ENCODE measurements around the gene SYTL3.

DNA sequence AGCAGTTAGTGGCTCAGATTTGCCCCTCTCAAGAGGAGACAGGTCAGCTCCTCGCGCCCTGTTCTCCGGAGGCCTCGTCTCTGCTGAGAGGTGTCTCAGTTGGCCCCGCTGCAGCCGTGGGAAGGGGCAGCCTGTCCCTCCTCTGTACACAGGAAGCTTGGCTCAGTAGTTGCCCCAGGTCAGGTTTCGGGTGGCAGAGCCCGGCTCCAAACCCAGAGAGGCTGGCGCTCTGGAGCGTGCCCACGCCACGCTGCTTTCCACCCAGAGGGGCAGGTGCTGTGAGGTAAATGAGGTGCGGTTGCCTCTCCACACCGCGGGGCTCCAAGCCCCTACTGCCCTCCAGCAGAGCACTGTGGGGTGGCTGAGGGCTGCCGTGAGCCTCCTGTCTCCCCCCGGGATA lies 21.3 kb upstream of the SYTL3 start:
- TF ChIP-seq POLR2AphosphoS5 (IDR thresholded peaks at IDR 0.05; ENCODE audit: low read depth, low read length), result no peak
- no peak for TF ChIP-seq POLR2A (IDR thresholded peaks at IDR 0.05; ENCODE audit: low read depth, low read length)
